OCI-LY7 (cell line): ENCODE data around the gene CTPS2. TPM values are rescaled to one million over a fixed set of nuclear protein-coding genes. Genes with fewer than 3 reads are reported as not detected.

ENCODE experiments used
- BruUV-seq: library from RNA; stranded (reverse); fragments of 400-500 nt; replicated peaks from 2 replicates; lab custom pipeline; 2021; lab: Mats Ljungman, UMichigan
- CTCF ChIA-PET: fragments of 300-600 bp; sonication (Branson Sonifier 250); formaldehyde crosslinking; loops from one replicate; lab custom pipeline; 2022; ENCODE audit warnings: antibody characterized with exemption; ENCODE audit not compliant: unreplicated experiment; lab: Charles Lee
- POLR2A ChIA-PET: fragments of 300-600 bp; sonication (Branson Sonifier 250); formaldehyde crosslinking; loops from one replicate; lab custom pipeline; 2022; ENCODE audit warnings: antibody characterized with exemption; lab: Charles Lee
- DNase-seq: peaks from one replicate; pipeline ENCODE4 v3.0.0-alpha.2; 2015; ENCODE audit warnings: low spot score
- H2AFZ ChIP-seq: fragments of 200-600 bp; sonication (generic), shearing (Covaris generic); 2 replicates; pipeline ENCODE4 v1.6.1; 2014; ENCODE audit warnings: mild to moderate bottlenecking, antibody characterized with exemption, low read length, moderate library complexity
- H3K27ac ChIP-seq: fragments of 200-600 bp; sonication (generic); 2 replicates; pipeline ENCODE4 v1.5.1; 2014; ENCODE audit warnings: mixed run types, low read depth, mild to moderate bottlenecking, moderate library complexity, low read length, inconsistent platforms; ENCODE audit not compliant: poor library complexity, severe bottlenecking
- H3K36me3 ChIP-seq: fragments of 200-600 bp; sonication (generic); 2 replicates; pipeline ENCODE4 v1.6.1; 2014; ENCODE audit warnings: mild to moderate bottlenecking, antibody characterized with exemption, low read length, moderate library complexity, mixed read lengths; ENCODE audit not compliant: insufficient read depth
- H3K4me1 ChIP-seq: fragments of 200-600 bp; sonication (generic); 2 replicates; pipeline ENCODE4 v1.5.1; 2014; ENCODE audit warnings: mild to moderate bottlenecking, low read length; ENCODE audit not compliant: insufficient read depth, poor library complexity, severe bottlenecking
- H3K4me2 ChIP-seq: fragments of 200-600 bp; sonication (generic); 2 replicates; pipeline ENCODE4 v1.6.1; 2014; ENCODE audit warnings: mild to moderate bottlenecking, low read length
- H3K4me3 ChIP-seq: fragments of 200-600 bp; sonication (generic); 2 replicates; pipeline ENCODE4 v1.5.1; 2014; ENCODE audit warnings: mild to moderate bottlenecking, low read depth, low read length; ENCODE audit not compliant: poor library complexity, severe bottlenecking
- H3K79me2 ChIP-seq: fragments of 200-600 bp; sonication (generic); 2 replicates; pipeline ENCODE4 v1.6.1; 2016; ENCODE audit warnings: low read depth, mild to moderate bottlenecking, low read length, moderate library complexity, mixed read lengths; ENCODE audit not compliant: insufficient read depth
- H3K9me2 ChIP-seq: fragments of 200-600 bp; sonication (generic); 2 replicates; pipeline ENCODE4 v1.6.1; 2016; ENCODE audit warnings: mild to moderate bottlenecking, low read length, mixed read lengths; ENCODE audit not compliant: insufficient read depth
- H3K9me3 ChIP-seq: fragments of 200-600 bp; sonication (generic); 2 replicates; pipeline ENCODE4 v1.6.1; 2014; ENCODE audit warnings: mild to moderate bottlenecking, mixed run types, low read length, mixed read lengths
- H4K20me1 ChIP-seq: fragments of 200-600 bp; sonication (generic); 2 replicates; pipeline ENCODE4 v1.6.1; 2014; ENCODE audit warnings: mild to moderate bottlenecking, antibody characterized with exemption, low read length, moderate library complexity, mixed read lengths; ENCODE audit not compliant: insufficient read depth
- CTCF ChIP-seq: fragments of 200-600 bp; sonication (generic); conservative IDR thresholded peaks from 2 replicates; pipeline ENCODE4 v1.5.1; 2014; ENCODE audit warnings: mild to moderate bottlenecking, antibody characterized with exemption, low read length, moderate library complexity, mixed read lengths
- EZH2phosphoT487 ChIP-seq: fragments of 200-600 bp; sonication (generic); IDR thresholded peaks from 2 replicates; pipeline ENCODE4 v1.6.1; 2018; ENCODE audit warnings: low read depth, borderline replicate concordance, mild to moderate bottlenecking, mixed run types, antibody characterized with exemption, low read length, moderate library complexity, mixed read lengths
- intact Hi-C: fragments of 100-400 bp; cut with micrococcal nuclease; formaldehyde crosslinking; loops from one replicate; pipeline ENCODE4 v1.10.0; 2022; ENCODE audit not compliant: unreplicated experiment
- total RNA-seq, 2 experiments: library from RNA; depleted of rRNA in 1 of 2; stranded (reverse); fragments of >200 nt in 1 of 2; shearing (Covaris generic) in 1 of 2; gene quantifications; 2 replicates each; pipeline ENCODE4 v1.2.3, GENCODE V29; 2014 to 2022

CTPS2 gene
- total RNA-seq, 2 experiments from 2014 or later, result 15.9 to 21.3 TPM

GRCh38 chrX:16664626-16665025, 47.8 kb downstream of the CTPS2 start:
- no peak overlapping the region for H2AFZ ChIP-seq
- H3K79me2 ChIP-seq, result no peaks in the 10 kb centered on the region
- H3K4me2 ChIP-seq, result no peak overlapping the region
- H3K4me1 ChIP-seq, result no peaks in the 10 kb centered on the region
- H3K36me3 ChIP-seq, result peaks cover 10% of the 10 kb centered on the region
- no peak overlapping the region for H3K27ac ChIP-seq
- CTCF ChIA-PET, result no interaction called here
- H3K9me2 ChIP-seq, result no peaks in the 10 kb centered on the region
- no peak overlapping the region for H3K4me3 ChIP-seq
- no peak for TF ChIP-seq EZH2phosphoT487
- TF ChIP-seq CTCF, result peak; percentile 17; the same call in 1 of the 2 replicates
- BruUV-seq, result no TSS peak
- no peak for DNase-seq
- POLR2A ChIA-PET, result no interaction called here
- intact Hi-C loops, result no loop called here
- no peaks in the 10 kb centered on the region for H3K9me3 ChIP-seq
- H4K20me1 ChIP-seq, result no peaks in the 10 kb centered on the region

- CTCF ChIA-PET, result no interaction called here
- POLR2A ChIA-PET, result interaction anchor here (0.5 to 0.7 kb wide), 2 partner anchors 10 to 80 kb away, joined by 3 read pairs; no protein-coding TSS in a partner anchor
- BruUV-seq, result no TSS peak
These were observed 48.4 kb downstream of the CTPS2 start for GRCh38 chrX:16664074-16664473.

More at GRCh38 chrX:16664074-16664473, 48.4 kb downstream of the CTPS2 start:
- Histone ChIP-seq H3K79me2 (no peaks in the 10 kb centered on the region), H3K4me3 (no peak overlapping the region), H3K4me1 (no peaks in the 10 kb centered on the region), H3K9me3 (no peaks in the 10 kb centered on the region), H3K4me2 (no peak overlapping the region), H3K9me2 (no peaks in the 10 kb centered on the region), H3K27ac (no peak overlapping the region), H4K20me1 (no peaks in the 10 kb centered on the region), H2AFZ (no peak overlapping the region), H3K36me3 (peaks cover 9% of the 10 kb centered on the region)
- TF ChIP-seq EZH2phosphoT487, result no peak
- TF ChIP-seq CTCF, result no peak
- DNase-seq, result no peak
- intact Hi-C loops, result no loop called here
